Epithelial cell of proximal tubule (primary cell): ENCODE results near the gene CS. TPM values are rescaled to one million over a fixed set of nuclear protein-coding genes. Genes with fewer than 3 reads are reported as not detected.
A peak's percentile ranks its signal among the peaks of the same experiment; 100 is the strongest.

Experiments used
- DNase-seq: peaks from one replicate; pipeline ENCODE4 v3.0.0-alpha.2; 2011; ENCODE audit warnings: low read depth
- H3K4me3 ChIP-seq: 2 replicates; pipeline ENCODE4 v1.5.1; 2011; ENCODE audit warnings: low read depth, mild to moderate bottlenecking, low read length
- total RNA-seq: library from RNA; depleted of rRNA; stranded (reverse); fragments of >200 nt; gene quantifications from 2 replicates; pipeline ENCODE4 v1.2.3, GENCODE V29; 2015
- TF ChIP-seq, protein P1 (sequence below): conservative IDR thresholded peaks from 2 replicates; pipeline ENCODE4 v1.5.1; 2012; ENCODE audit warnings: low read depth, mild to moderate bottlenecking, low read length

CS gene
- total RNA-seq, 1 donor from 2014 or later: 133 TPM

DNA sequence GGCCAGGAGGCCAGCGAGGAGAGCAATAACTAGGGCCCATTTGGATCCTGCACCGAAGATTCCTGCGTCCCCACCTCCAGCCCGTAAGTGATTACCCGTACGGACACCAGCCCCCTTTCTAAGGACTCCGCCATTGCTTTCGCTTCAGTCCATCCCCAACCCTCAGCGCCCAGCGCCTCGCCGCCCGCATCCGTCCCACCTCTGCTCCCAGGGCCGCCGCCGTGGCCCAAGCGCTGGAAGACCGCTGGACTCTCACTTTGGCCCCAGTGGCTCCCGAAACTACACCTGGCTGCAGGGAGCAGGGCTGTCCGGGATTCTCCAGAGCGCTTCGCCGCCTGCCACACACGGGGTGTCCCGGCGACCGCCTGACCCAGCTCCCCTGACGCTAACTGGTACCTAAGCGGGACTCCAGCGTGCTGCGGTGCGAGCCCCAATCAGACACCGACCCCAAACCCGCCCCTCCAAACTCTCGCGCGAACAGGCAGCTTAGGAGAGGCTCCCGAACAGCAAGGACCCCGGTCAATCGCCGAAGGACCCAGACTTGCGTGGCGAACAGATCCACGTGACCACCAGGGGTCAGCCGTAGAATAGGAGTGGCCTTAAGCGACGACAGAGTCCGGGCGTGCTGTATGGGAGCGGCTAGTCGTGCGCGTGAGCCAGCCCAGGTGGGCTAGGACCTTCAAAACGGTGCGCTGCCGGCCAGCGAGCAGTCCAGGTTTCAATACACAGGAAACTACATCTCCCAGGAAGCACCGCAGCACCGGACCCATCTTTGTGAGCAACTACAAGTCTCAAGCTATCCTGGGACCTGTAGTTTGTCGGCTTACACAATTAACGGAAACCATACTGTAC is 15.7 kb upstream of the CS start, which contains the start of gene CNPY2:
CNPY2 (minus strand) TSS at position 367 of the 852 bp plus-strand sequence. CDS start 771 bp downstream, outside the sequence.
- peak; percentile 92 for DNase-seq
- TF ChIP-seq, protein P1, sequence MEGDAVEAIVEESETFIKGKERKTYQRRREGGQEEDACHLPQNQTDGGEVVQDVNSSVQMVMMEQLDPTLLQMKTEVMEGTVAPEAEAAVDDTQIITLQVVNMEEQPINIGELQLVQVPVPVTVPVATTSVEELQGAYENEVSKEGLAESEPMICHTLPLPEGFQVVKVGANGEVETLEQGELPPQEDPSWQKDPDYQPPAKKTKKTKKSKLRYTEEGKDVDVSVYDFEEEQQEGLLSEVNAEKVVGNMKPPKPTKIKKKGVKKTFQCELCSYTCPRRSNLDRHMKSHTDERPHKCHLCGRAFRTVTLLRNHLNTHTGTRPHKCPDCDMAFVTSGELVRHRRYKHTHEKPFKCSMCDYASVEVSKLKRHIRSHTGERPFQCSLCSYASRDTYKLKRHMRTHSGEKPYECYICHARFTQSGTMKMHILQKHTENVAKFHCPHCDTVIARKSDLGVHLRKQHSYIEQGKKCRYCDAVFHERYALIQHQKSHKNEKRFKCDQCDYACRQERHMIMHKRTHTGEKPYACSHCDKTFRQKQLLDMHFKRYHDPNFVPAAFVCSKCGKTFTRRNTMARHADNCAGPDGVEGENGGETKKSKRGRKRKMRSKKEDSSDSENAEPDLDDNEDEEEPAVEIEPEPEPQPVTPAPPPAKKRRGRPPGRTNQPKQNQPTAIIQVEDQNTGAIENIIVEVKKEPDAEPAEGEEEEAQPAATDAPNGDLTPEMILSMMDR: peak; percentile 14
- H3K4me3 ChIP-seq: peak within 1 kb of the TSS; percentile 95

DNA sequence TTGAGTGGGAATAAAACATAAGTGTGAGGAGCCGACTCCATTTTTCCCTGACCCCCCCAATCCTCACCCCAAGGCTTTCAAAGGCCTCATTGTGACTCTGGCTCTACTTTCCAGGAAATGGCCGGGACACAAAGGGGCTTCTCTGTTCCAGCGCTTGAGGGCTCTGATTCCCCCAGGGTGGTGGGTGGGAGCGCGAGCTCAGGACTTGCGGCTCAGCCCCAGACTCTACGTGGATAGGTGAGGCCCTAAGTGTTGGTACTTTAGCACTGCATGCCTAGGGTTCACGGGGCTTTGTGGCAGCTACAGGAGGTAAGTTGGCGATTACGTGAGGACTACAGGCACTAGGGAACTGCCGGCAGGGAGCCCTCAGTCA is 15.1 kb upstream of the CS start:
- H3K4me3 ChIP-seq: peak overlapping the region; percentile 95
- TF ChIP-seq, protein P1: no peak
- DNase-seq: no peak

DNA sequence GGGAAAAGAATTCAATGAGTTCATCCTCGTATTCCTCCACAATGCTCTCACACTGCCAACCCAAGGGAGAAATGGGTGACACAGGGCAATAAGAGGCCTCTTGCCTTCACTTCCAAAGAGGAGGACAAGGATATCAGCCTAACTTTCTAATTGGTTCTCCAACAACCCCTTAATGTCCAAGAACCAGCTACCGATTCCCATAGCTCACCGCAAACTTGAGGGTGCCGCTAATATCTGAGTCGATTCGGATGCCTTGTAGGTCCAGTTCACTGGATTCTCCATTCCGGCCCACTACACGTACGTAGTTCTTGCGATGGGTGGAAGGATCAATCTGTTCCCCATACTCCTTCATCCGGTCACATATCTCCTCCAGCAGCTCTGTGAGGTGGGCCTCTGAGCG is 10.9 kb upstream of the CS start:
- H3K4me3 ChIP-seq: no peak overlapping the region
- no peak for DNase-seq
- TF ChIP-seq, protein P1: no peak

DNA sequence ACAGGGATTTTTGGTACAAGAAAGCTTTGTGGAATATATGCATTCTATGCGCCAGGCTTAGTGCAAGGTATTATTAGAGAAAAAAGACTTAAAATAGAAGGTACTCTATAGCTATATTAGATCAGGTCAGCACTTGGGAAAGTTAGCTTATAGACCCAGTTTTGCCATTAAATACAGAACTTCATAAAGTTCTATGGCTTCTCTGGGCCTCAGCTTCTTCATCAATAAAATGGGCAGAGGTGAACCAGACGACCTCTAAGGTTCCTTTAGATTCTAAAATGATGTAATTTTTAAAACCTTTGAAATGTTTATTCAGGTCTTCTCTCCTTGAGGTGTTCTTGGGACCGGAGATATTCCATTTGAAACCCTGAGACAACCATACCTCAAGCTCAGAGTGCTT is 8.6 kb upstream of the CS start:
- H3K4me3 ChIP-seq: no peak overlapping the region
- TF ChIP-seq, protein P1: no peak
- DNase-seq: no peak

DNA sequence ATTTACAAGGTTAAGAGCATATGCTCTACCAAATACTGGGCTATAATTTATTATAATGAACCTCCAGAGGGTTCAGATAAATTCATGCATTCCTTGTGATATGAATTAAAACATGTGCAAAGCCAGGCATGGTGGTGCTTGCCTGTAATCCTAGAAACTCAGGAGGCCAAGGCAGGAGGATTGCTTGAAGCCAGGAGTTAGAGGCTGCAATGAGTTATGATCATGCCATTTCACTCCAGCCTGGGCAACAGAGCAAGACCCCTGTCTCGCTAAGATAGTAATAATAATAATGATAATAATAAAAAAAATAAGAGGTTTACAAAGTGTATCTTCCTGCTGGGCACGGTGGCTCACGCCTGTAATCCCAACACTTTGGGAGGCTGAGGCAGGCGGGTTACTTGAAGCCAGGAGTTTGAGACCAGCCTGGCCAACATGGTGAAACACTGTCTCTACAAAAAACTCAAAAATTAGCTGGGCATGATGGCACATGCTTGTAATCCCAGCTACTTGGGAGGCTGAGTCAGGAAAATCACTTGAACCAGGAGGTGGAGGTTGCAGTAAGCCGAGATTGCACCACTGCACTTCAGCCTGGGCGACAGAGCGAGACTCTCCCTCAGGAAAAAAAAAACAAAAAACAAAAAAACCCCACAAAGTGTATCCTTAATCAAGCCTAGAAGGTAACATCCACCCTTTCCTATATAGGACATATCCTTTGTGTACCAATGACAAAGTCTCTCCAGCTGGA is 7.3 kb upstream of the CS start:
- no peak for DNase-seq
- H3K4me3 ChIP-seq: no peak overlapping the region
- TF ChIP-seq, protein P1: no peak

DNA sequence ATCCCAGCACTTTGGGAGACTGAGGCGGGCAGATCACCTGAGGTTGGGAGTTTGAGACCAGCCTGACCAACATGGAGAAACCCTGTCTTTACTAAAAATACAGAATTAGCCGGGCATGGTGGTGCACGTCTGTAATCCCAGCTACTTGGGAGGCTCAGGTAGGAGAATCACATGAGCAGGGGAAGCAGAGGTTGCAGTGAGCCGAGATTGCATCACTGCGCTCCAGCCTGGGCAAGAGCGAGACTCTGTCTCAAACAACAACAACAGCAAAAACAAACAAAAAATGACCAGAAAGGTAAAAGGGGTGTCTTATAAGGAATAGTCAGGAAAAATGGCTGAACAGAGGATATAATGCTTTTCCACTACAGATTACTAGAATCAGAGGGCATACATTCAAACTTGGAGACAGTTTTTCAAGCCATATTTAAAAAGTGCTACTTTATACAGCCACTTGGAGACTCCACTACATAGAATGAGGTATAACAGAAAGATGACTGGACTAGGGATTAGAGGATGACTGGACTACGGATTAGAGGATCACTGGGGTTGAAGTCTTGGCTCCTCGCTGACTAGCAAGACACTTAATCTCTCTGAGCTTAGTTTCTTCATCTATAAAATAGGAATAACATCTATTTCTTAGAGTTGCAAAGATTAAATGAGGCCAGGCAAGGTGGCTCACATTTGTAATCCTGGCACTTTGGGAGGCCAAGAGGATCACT is 4.9 kb upstream of the CS start:
- no peak overlapping the region for H3K4me3 ChIP-seq
- TF ChIP-seq, protein P1: no peak
- DNase-seq: no peak
